Loucy (cell line): ENCODE measurements around the gene CORO7.

Experiments
- H2AFZ ChIP-seq: fragments of 200-600 bp; sonication (generic); 2 replicates; pipeline ENCODE4 v1.6.0; 2016; ENCODE audit warnings: antibody characterized with exemption, mild to moderate bottlenecking, low read length, moderate library complexity
- H3F3A ChIP-seq: fragments of 200-600 bp; 2 replicates; pipeline ENCODE4 v1.6.0; 2016; ENCODE audit warnings: antibody characterized with exemption, low read depth, mild to moderate bottlenecking
- H3K27me3 ChIP-seq: fragments of 200-600 bp; sonication (generic); 2 replicates; pipeline ENCODE4 v1.6.1; 2014; ENCODE audit warnings: low read length, mild to moderate bottlenecking; ENCODE audit not compliant: insufficient read depth, poor library complexity, severe bottlenecking
- H3K36me3 ChIP-seq: fragments of 200-600 bp; sonication (generic); 2 replicates; pipeline ENCODE4 v1.6.1; 2016; ENCODE audit warnings: low read length; ENCODE audit not compliant: insufficient read depth
- H3K4me1 ChIP-seq: fragments of 200-600 bp; sonication (generic); 2 replicates; pipeline ENCODE4 v1.5.1; 2014; ENCODE audit warnings: low read length, mild to moderate bottlenecking; ENCODE audit not compliant: insufficient read depth, poor library complexity, severe bottlenecking
- H3K4me2 ChIP-seq: fragments of 200-600 bp; sonication (generic); 2 replicates; pipeline ENCODE4 v1.6.0; 2014; ENCODE audit warnings: antibody characterized with exemption, low read length, low read depth, mild to moderate bottlenecking; ENCODE audit not compliant: poor library complexity, severe bottlenecking
- H3K4me3 ChIP-seq: fragments of 200-600 bp; sonication (generic); 2 replicates; pipeline ENCODE4 v1.5.1; 2014; ENCODE audit warnings: low read length, mild to moderate bottlenecking, mixed read lengths; ENCODE audit not compliant: poor library complexity, severe bottlenecking
- H3K79me2 ChIP-seq: fragments of 200-600 bp; sonication (generic); 2 replicates; pipeline ENCODE4 v1.6.1; 2014; ENCODE audit warnings: low read length; ENCODE audit not compliant: insufficient read depth
- H3K9ac ChIP-seq: fragments of 200-600 bp; sonication (generic); 2 replicates; pipeline ENCODE4 v1.6.0; 2014; ENCODE audit warnings: mild to moderate bottlenecking, low read depth, low read length, moderate library complexity; ENCODE audit not compliant: poor library complexity, severe bottlenecking
- H3K9me2 ChIP-seq: fragments of 200-600 bp; sonication (generic); replicated peaks from 2 replicates; pipeline ENCODE4 v1.6.1; 2016; ENCODE audit warnings: low read depth, low read length, mixed read lengths
- H3K9me3 ChIP-seq: fragments of 200-600 bp; sonication (generic); 2 replicates; pipeline ENCODE4 v1.6.1; 2014; ENCODE audit warnings: mild to moderate bottlenecking, antibody characterized with exemption, low read length, low read depth; ENCODE audit not compliant: insufficient read depth
- H4K20me1 ChIP-seq: fragments of 200-600 bp; sonication (generic); 2 replicates; pipeline ENCODE4 v1.6.0; 2014; ENCODE audit warnings: antibody characterized with exemption, low read length, mild to moderate bottlenecking; ENCODE audit not compliant: insufficient read depth, poor library complexity, severe bottlenecking
- CTCF ChIP-seq: fragments of 200-600 bp; sonication (generic); conservative IDR thresholded peaks from 2 replicates; pipeline ENCODE4 v1.5.1; 2014; ENCODE audit warnings: mild to moderate bottlenecking, antibody characterized with exemption, low read length
- EZH2phosphoT487 ChIP-seq: fragments of 200-600 bp; IDR thresholded peaks from 2 replicates; pipeline ENCODE4 v1.6.1; 2018; ENCODE audit warnings: antibody characterized with exemption, mild to moderate bottlenecking, moderate library complexity, borderline replicate concordance

CORO7 gene

GRCh38 chr16:4389051-4389955 lies 27.1 kb downstream of the CORO7 start:
- Histone ChIP-seq H3K4me1 (no peaks in the 10 kb centered on the region), H3K36me3 (no peaks in the 10 kb centered on the region), H2AFZ (no peak overlapping the region), H3K4me2 (no peak overlapping the region), H4K20me1 (no peaks in the 10 kb centered on the region), H3K9ac (no peak overlapping the region), H3K4me3 (no peak overlapping the region), H3F3A (no peaks in the 10 kb centered on the region), H3K79me2 (no peaks in the 10 kb centered on the region), H3K27me3 (no peaks in the 10 kb centered on the region), H3K9me2 (no peaks in the 10 kb centered on the region), H3K9me3 (no peaks in the 10 kb centered on the region)
- TF ChIP-seq EZH2phosphoT487 (no peak), CTCF (no peak)

GRCh38 chr16:4388271-4389021 lies 27.9 kb downstream of the CORO7 start:
- Histone ChIP-seq H3K4me3 (no peak overlapping the region), H3K79me2 (no peaks in the 10 kb centered on the region), H3K4me2 (no peak overlapping the region), H3K4me1 (no peaks in the 10 kb centered on the region), H3K9ac (no peak overlapping the region), H2AFZ (no peak overlapping the region), H3K27me3 (no peaks in the 10 kb centered on the region), H3K36me3 (no peaks in the 10 kb centered on the region), H3F3A (no peaks in the 10 kb centered on the region), H3K9me2 (no peaks in the 10 kb centered on the region), H3K9me3 (no peaks in the 10 kb centered on the region), H4K20me1 (no peaks in the 10 kb centered on the region)
- TF ChIP-seq CTCF = no peak
- TF ChIP-seq EZH2phosphoT487 = no peak

GRCh38 chr16:4387781-4388180 lies 28.6 kb downstream of the CORO7 start:
- Histone ChIP-seq H3K36me3 (no peaks in the 10 kb centered on the region), H2AFZ (no peak overlapping the region), H3K4me3 (no peak overlapping the region), H3K9me2 (no peaks in the 10 kb centered on the region), H3F3A (no peaks in the 10 kb centered on the region), H3K79me2 (no peaks in the 10 kb centered on the region), H3K4me2 (no peak overlapping the region), H3K4me1 (no peaks in the 10 kb centered on the region), H3K27me3 (no peaks in the 10 kb centered on the region), H4K20me1 (no peaks in the 10 kb centered on the region), H3K9ac (no peak overlapping the region), H3K9me3 (no peaks in the 10 kb centered on the region)
- no peak for TF ChIP-seq EZH2phosphoT487
- no peak for TF ChIP-seq CTCF
